ENCODE data around the gene DMRTC2.
"Not testable (repeated sequence)": the region's sequence is repeated elsewhere in the genome, so short reads cannot be mapped to it uniquely, and the experiment has no call there.

The DMRTC2 gene

GRCh38 chr19:41869374-41869955 lies 24.6 kb downstream of the DMRTC2 start:
- no peak for DNase-seq (ENCODE audit: low read depth in 2 of 3, low spot score in 1 of 3)

GRCh38 chr19:41870401-41870873 lies 25.6 kb downstream of the DMRTC2 start:
- DNase-seq (ENCODE audit: low read depth in 2 of 3, low spot score in 1 of 3), result no peak

DNA sequence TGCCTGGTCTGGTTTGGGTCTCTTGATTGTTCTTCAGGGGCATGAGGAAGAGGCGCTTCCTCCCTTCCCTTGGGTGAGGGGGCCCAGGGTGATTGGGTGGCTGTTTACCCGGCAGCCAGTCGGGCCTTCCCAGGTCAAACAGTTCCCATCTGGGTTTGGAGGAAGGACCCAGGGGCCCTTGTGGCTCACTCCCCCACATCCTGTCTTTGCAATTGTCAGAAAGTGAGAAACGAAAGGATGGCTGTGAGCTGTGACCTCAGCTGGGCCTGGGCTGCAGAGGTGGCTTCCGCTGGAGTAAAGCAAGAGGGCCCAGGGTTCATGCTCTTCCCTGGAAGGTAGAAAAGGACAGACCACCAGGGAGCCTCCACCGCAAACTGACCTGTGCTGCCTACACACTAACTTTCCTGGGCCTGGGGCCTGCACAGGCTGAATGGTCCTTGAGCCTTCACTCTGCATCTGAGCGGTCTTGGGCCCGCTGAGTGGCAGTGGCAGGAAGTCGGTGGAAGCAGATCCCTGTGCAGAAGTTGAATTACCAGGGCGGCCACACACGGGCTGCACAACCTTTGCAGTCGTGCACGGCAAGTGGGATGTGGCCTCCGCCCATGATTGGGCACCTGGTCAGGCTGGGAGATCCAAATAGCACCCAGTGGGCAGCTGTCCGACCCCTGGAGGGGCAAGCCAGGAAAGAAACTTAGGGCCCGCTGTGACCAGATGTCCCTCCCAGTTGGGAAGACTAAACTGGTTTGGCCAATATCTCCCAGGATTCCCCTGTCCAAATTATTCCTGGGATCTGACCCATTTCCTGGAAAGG lies 26.9 kb downstream of the DMRTC2 start:
- peak; percentile 67 to 69 (median 68) for DNase-seq (ENCODE audit: low read depth in 2 of 3, low spot score in 1 of 3)

DNA sequence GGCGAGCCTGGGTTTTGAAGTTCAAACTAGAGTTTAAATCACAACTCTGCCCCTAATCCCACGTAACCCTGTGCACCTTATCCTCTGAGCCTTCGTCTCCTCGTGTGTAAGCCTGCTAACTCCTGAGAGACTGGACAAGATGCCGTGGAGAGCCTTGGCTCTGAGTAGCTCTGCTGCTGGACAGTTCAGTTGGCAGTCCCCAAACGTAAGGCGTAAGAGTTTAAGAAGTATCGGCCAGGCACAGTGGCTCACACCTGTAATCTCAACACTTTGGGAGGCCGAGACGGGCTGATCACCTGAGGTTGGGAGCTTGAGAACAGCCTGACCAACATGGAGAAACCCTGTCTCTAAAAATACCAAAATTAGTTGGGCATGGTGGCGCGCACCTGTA lies 27.5 kb downstream of the DMRTC2 start:
- DNase-seq (ENCODE audit: low read depth in 2 of 3, low spot score in 1 of 3), result no peak

DNA sequence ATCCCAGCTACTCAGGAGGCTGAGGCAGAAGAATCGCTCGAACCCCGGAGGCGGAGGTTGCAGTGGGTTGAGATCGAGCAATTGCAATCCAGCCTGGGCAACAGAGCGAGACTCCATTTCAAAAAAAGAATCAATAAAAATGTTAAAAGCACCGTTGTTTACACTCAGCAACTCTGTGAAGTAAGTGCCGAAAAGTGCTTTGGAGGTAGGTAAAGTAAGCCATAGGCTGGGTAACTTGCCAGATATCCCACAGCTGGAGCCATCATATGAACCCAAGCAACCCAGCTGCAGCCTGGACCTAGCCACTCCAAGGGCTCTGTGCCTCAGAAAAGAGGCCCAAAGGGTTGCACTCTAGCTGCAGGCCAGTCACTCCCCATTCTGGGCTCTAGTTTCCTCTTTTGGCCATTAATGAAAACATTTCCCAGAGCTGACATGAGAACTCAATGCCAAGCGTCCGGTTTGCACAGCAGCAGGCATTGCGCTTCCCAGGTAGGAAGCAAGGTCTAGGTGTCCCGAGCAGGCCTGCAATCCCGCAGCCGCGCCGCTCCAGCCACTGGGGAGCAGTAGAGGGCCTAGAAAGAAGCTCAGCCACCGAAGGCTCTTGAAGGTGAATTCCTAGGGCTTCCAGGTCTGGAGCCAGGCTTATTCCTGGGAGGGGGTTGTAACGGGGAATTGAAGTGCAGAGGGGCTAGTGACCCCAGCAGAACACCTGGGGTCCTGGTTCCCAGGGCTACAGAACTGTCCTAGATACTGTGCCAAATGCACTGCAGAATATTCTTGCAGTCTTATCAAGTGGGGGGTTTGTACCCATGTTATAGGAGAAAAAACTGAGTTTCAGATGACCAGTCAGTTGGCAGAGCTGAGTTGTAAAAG lies 28.2 kb downstream of the DMRTC2 start:
- DNase-seq (ENCODE audit: low read depth in 2 of 3, low spot score in 1 of 3), result peak in 2 of 3 donors; percentile 64 to 65

GRCh38 chr19:41875973-41876372 lies 31.1 kb downstream of the DMRTC2 start:
- DNase-seq (ENCODE audit: low read depth in 2 of 3, low spot score in 1 of 3), result not testable (repeated sequence)

DNA sequence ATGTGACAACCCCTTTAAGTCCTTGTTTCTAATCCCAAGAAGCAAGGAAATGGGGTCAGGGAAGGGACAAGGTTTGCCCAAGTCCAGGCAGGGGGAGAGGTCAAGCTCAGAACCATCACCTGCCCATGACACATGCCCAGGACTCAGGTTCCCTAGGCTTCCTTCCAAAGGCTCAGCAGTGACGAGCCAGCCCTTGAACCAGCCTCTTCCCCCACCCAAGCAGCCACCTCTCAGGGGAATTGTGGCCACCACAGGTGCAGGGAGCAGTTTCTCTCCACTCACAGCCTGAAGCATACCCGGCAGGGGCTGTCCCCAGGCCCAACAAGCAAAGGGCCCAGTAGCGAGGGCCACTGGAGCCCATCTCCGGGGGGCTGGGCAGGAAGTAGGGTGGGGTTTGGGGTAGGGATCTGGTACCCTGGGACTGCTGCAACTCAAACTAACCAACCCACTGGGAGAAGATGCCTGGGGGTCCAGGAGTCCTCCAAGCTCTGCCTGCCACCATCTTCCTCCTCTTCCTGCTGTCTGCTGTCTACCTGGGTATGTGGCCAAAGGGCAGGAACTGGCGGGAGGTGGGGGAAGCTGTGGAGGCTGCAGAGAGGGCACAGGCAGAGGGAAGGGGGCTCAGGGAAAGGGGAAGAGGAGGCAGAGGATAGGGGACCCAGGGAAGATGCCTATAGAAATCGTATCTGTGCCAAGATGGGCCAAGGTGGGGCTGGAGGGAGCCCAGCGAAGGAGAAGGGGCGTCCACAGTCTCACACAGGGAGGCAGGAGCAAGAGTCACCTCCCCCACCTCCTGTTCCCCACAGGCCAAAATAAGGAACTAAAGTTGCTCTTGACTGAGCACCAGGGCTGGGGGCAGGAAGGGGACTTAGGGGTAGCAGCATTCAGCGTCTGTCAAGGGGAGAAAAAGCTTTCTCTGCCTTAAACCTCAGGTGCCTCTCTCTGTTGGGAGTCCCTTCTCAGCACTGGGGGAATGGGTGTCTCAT lies 32.3 kb downstream of the DMRTC2 start, which contains the start of gene CD79A:
TSS of gene CD79A (plus strand) at position 433 of the 986 bp plus-strand sequence. CDS start at position 459, 26 bp downstream.
- DNase-seq (ENCODE audit: low read depth in 2 of 3, low spot score in 1 of 3), result no peak

DNA sequence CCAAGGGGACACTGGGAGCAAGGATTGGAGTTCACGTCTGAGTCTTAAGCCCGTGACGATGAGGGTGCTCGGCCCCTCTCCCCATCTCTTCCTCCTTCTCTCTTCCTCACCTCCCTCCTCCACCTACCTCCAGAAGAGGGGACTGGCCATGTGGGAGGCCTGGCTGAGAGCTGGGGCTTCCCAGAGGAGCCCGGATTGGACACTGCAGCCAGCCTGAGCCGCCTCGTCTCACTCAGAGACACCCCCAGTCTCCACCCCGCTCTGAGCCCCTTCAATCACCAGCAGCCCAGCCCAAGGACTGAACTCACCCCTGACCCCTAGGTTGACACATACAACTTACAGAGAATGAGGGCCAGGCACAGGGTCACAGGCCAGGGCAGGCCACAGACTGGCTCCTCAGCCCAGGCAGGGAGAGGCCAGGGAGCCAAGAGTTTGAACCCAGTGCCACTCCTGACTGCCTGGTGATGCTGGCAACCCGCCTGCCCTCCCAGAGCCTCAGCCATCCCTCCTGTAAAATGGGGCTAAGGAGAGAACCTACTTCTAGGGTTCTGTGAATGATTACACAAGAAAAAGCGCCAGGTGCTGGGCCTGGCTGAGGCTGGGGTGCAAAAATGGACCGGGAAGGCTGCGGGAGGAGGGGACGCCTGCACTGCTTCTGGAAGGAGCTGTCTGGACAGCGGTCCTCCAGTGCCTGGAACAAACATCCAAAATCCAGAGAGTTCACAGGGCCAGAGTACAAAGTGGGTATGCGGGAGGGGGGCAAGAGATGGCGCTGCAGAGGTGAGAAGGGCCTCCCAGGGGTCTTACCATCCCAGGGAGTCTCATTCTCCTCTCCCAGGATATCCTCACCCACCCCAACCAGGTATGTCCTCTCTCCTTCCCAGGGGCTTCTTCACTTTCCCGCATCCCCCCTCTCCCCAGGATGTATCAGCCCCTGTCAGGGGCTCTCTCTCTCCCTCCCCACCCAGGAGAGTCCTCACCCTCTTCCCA lies 33.4 kb downstream of the DMRTC2 start:
- no peak for DNase-seq (ENCODE audit: low read depth in 2 of 3, low spot score in 1 of 3)

- no peak for DNase-seq (ENCODE audit: low read depth in 2 of 3, low spot score in 1 of 3)
These were observed 34.2 kb downstream of the DMRTC2 start for GRCh38 chr19:41879080-41879479.

GRCh38 chr19:41879670-41880328 lies 35.0 kb downstream of the DMRTC2 start:
- no peak for DNase-seq (ENCODE audit: low read depth in 2 of 3, low spot score in 1 of 3)

GRCh38 chr19:41880329-41880708 lies 35.5 kb downstream of the DMRTC2 start:
- DNase-seq (ENCODE audit: low read depth in 2 of 3, low spot score in 1 of 3), result no peak

DNA sequence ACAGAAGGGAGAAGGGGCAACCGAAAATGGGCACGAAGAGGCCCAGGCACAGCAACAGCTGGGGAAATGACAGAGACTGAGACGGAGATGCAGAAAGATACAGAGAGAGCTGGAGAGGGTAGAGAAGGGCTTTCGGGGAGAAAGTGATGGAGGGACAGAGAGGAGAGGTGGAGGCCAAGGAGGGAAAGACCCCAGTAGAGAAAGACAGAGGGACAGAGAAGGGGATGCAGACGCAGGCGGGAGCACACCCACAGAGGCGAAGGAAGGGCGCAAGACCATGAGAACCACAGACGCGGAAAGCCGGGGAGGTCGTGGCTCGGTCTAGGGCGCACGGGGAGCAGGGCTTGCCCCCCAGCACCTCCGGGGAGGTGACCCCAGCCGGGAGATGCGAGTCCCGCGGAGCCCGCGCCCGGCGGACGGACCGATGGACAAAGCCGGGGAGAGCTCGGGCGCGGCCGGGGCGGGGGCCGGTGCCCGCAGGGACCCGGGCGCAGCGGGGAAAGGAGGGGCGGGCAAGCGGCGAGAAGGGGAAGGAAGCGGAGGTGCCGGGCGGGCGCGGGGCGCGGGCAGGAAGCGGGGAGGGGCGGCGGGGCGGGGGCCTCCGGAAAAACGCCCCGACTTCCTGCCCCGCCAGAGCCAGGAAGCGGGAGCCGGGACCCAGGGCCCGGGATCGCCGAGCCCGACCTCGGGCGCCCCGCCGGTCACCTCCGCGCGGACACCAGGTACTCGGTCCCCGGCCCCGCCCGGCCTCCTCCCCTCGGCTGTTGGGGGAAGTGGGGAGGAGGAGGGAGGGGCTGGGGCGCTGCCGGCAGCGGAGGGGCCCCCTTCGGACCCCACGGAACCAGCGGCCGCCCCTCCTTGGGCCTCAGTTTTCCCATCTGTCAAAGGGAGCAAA lies 38.0 kb downstream of the DMRTC2 start, which contains the start of gene ARHGEF1:
TSS of gene ARHGEF1 (plus strand) at position 617 of the 895 bp plus-strand sequence. CDS start 4,899 bp downstream, outside the sequence.
- DNase-seq (ENCODE audit: low read depth in 2 of 3, low spot score in 1 of 3), result peak in 1 of 3 donors; percentile 59

GRCh38 chr19:41883463-41883820 lies 38.6 kb downstream of the DMRTC2 start:
- no peak for DNase-seq (ENCODE audit: low read depth in 2 of 3, low spot score in 1 of 3)

DNA sequence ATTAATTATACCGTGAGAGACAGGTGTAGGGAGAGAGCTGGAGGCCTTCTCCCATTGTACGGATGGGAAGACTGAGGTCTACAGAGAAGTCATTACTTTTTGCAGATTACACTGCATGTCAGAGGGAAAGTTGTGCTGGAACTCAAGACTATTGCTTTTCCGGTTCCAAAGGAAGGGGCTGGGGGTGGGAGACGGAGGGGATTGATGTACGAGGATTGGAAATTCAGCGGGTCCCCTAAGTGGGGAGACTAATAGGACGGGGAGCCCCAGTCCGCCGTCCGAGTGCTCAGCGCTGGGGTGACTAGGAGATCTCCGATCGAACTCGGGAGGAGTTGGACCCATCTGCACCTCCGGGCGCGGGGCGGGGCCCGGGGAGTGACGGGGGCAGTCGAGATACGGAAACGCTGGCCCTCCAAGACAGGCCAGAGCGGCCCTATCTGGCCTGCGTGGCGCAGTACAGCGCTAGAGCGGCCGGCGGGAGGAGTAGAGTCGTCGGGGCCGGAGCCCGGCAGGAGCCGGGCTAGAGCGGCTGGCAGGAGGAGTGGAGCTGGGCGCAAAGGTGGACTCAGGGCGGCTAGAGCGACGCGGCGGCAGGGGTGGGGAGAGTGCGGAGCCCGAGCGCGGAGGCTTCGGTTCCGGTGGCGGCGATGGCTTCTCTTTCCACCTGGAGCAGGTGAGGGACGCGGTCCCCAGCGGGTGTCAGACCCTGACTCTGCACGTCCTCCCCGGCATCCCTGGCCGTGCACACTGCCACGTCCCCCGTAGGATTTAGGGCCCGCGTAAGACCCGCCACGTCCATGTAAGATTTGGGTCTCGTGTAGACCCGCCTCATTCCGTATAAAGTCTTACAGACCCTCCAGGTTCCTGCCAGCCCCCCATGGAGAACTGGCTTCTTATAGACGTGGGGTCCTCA lies 39.2 kb downstream of the DMRTC2 start:
- DNase-seq (ENCODE audit: low read depth in 2 of 3, low spot score in 1 of 3), result peak; percentile 82 to 87 (median 87)

GRCh38 chr19:41886761-41887710 lies 42.2 kb downstream of the DMRTC2 start:
- peak in 2 of 3 donors; percentile 46 to 54 for DNase-seq (ENCODE audit: low read depth in 2 of 3, low spot score in 1 of 3)

Data from stimulated activated CD4-positive, alpha-beta T cell treated with anti-CD3 and anti-CD28 coated beads, Interleukin-12 subunit alpha, Interleukin-12 subunit beta, amount 100 ng/mL, for 48 hours (primary cell).